Lower leg skin (tissue), 4 donors: ENCODE data around the gene MT1G. TPM values are rescaled to one million over a fixed set of nuclear protein-coding genes. Genes with fewer than 3 reads are reported as not detected.
"Not testable (repeated sequence)": the region's sequence is repeated elsewhere in the genome, so short reads cannot be mapped to it uniquely, and the experiment has no call there.

ENCODE experiments used
- DNase-seq, 2 donors: peaks; one replicate each; pipeline ENCODE4 v3.0.0-alpha.2; 2019; ENCODE audit warnings: low spot score in 2 of 2
- H3K4me3 ChIP-seq: fragments of 200-600 bp; sonication (generic); 2 replicates; pipeline ENCODE4 v1.5.1; 2017; ENCODE audit warnings: mild to moderate bottlenecking, low read depth; ENCODE audit not compliant: poor library complexity, severe bottlenecking
- CTCF ChIP-seq, 3 donors: fragments of 450-650 bp; IDR thresholded peaks; one replicate each; pipeline ENCODE4 v1.5.1; 2016; ENCODE audit warnings: antibody characterized with exemption in 3 of 3, mild to moderate bottlenecking in 3 of 3, moderate library complexity in 2 of 3
- POLR2A ChIP-seq, 2 donors: fragments of 450-650 bp; IDR thresholded peaks; one replicate each; pipeline ENCODE4 v1.6.1; 2016 to 2017; ENCODE audit warnings: antibody characterized with exemption in 2 of 2, mild to moderate bottlenecking in 1 of 2, moderate library complexity in 1 of 2
- WGBS, 2 donors: methylation state at CpG; one replicate each; pipeline ENCODE4 v1.1.5; 2018; 5-methylcytosine and 5-hydroxymethylcytosine counted together
- intact Hi-C: fragments of 100-400 bp; cut with DNase I; formaldehyde crosslinking; loops from one replicate; pipeline ENCODE4 v1.15.0; 2023; ENCODE audit warnings: low total_unique reads
- total RNA-seq, 4 donors: library from RNA; depleted of rRNA; stranded (reverse); fragments of >200 nt; gene quantifications; one replicate each; pipeline ENCODE4 v1.1.0, GENCODE V29; 2016

MT1G gene
- total RNA-seq, 4 donors from 2014 or later = 5.6 to 46.4 (median 37.8) TPM; not detected in 1

DNA sequence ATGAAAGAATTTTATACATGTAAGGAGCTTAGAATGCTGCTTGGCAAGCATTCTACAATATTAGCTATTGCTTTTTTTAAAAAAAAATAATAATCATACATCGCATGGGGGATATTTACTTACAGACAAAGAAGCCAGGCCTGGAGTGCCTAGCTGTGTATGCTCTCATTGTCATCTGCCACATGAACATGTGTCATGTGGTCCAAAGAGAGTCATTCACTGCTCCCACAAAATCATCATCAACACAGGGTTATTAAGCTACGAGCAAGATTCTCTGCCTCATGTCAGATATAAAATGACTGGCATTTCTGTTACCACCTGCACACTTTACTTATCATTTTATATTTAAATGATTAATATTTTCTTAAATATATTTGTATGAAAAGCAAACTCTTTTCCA, 44.2 kb downstream of the MT1G start:
- no peak overlapping the region for H3K4me3 ChIP-seq
- TF ChIP-seq CTCF (IDR thresholded peaks at IDR 0.05) = no peak
- TF ChIP-seq POLR2A (IDR thresholded peaks at IDR 0.05) = no peak
- intact Hi-C loops = no loop called here
- WGBS, 2 donors = 91 to 93% methylated on average over 2 of the region's 2 CpGs
- no peak for DNase-seq

DNA sequence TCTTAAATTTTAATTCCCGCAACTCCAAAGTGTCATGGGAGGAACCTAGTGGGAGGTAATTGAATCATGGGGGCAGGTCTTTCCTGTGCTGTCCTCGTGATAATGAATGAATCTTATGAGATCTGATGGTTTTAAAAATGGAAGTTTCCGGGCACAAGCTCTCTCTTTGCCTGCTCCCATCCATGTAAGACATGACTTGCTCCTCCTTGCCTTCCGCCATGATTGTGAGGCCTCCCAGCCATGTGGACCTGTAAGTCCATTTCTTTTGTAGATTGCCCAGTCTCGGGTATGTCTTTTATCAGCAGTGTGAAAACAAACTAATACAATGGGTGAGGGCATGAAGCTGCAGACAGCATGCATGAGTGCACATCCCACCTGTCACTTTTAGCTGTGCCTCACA, 44.7 kb downstream of the MT1G start:
- intact Hi-C loops, H3K4me3 ChIP-seq, DNase-seq: not testable (repeated sequence)
- WGBS, 2 donors = 95 to 96% methylated on average over 5 of the region's 5 CpGs

- H3K4me3 ChIP-seq, DNase-seq, intact Hi-C loops: not testable (repeated sequence)
- WGBS, 2 donors = 84 to 86% methylated on average over 4 of the region's 4 CpGs
Observed at GRCh38 chr16:56621665-56622445, 46.0 kb downstream of the MT1G start.

DNA sequence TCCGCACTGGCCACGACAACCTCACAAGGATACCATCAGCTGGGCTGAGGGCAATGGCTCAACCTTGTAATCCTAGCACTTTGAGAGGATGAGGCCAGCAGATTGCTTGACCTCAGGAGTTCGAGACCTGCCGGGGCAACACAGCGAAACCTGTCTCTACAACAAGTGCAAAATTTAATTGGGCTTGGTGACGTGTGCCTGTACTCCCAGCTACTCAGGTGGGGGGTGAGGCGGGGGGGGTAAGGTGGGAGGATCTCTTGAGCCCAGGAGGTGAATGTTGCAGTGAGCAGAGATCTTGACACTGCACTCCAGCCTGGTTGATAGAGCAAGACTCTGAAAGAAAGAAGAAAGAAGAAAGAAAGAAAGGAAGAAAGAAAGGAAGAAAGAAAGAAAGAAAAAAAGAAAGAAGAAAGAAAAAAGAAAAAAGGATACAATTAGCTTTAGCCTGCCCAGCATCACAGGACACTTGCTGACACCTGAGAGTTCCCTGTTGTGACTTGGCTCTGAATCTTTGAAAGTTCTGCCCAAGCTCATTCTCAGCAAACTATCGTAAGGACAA, 47.4 kb downstream of the MT1G start:
- intact Hi-C loops = no loop called here
- TF ChIP-seq CTCF (IDR thresholded peaks at IDR 0.05) (no peak), POLR2A (IDR thresholded peaks at IDR 0.05) (no peak)
- WGBS, 2 donors = 88 to 93% methylated on average over 7 to 8 of the region's 8 CpGs
- no peak overlapping the region for H3K4me3 ChIP-seq
- DNase-seq = no peak

GRCh38 chr16:56618138-56618537, 49.7 kb downstream of the MT1G start:
- intact Hi-C loops = no loop called here
- no peak overlapping the region for H3K4me3 ChIP-seq
- DNase-seq = no peak
- TF ChIP-seq POLR2A (IDR thresholded peaks at IDR 0.05) (no peak), CTCF (IDR thresholded peaks at IDR 0.05) (no peak)
- WGBS, 2 donors = 80 to 85% methylated on average over 6 of the region's 6 CpGs

GRCh38 chr16:56617212-56618085, 50.4 kb downstream of the MT1G start:
- WGBS, 2 donors = 8 to 10% methylated on average over 12 to 33 of the region's 41 CpGs
- no peak for TF ChIP-seq POLR2A (IDR thresholded peaks at IDR 0.05)
- no peak for TF ChIP-seq CTCF (IDR thresholded peaks at IDR 0.05)
- intact Hi-C loops = no loop called here
- DNase-seq = peak; percentile 67 to 94
- no peak overlapping the region for H3K4me3 ChIP-seq

Other genes with a start within 250 kb of the MT1G start
- gene AMFR, start 242.5 kb downstream of the MT1G start, total RNA-seq = 100 to 1,000 TPM in 3 of 4 donors, 10 to 100 TPM in 1; 77.3 to 149 (median 124) TPM
- 10 to 100 TPM; 39.9 to 98.6 (median 46.1) TPM for gene NUDT21, start 216.7 kb downstream of the MT1G start, total RNA-seq
- 10 to 100 TPM; 17.0 to 42.2 (median 34.6) TPM for gene OGFOD1, start 216.5 kb downstream of the MT1G start, total RNA-seq
- gene BBS2, start 148.0 kb downstream of the MT1G start, total RNA-seq = 100 to 1,000 TPM in 2 of 4 donors, 10 to 100 TPM in 2; 76.6 to 106 (median 92.4) TPM
- gene MT4, start 103.0 kb downstream of the MT1G start, total RNA-seq = 1,000 to 10,000 TPM in 1 of 4 donors, 100 to 1,000 TPM in 1, 10 to 100 TPM in 1, not detected in 1; 46.1 to 1,445 (median 937) TPM
- gene MT3, start 78.5 kb downstream of the MT1G start, total RNA-seq = 1 to 10 TPM in 1 of 4 donors, not detected in 3; 1.2 TPM
- gene MT2A, start 59.5 kb downstream of the MT1G start, total RNA-seq = 100 to 1,000 TPM in 3 of 4 donors, 10 to 100 TPM in 1; 35.8 to 190 (median 135) TPM
- gene MT1E, start 42.3 kb downstream of the MT1G start, total RNA-seq = 100 to 1,000 TPM; 140 to 437 (median 224) TPM
- gene MT1M, start 35.4 kb downstream of the MT1G start, total RNA-seq = 10 to 100 TPM; 14.1 to 29.7 (median 17.1) TPM
- gene MT1A, start 29.4 kb downstream of the MT1G start, total RNA-seq = 10 to 100 TPM in 2 of 4 donors, 1 to 10 TPM in 2; 3.7 to 23.3 (median 11.2) TPM
- gene MT1B, start 16.2 kb downstream of the MT1G start, total RNA-seq = not detected
- gene MT1F, start 10.1 kb downstream of the MT1G start, total RNA-seq = 10 to 100 TPM in 2 of 4 donors, 1 to 10 TPM in 2; 2.1 to 17.2 (median 8.3) TPM
- gene MT1H, start 1.7 kb upstream of the MT1G start, total RNA-seq = 1 to 10 TPM in 2 of 4 donors, not detected in 2; 1.2 to 3.9 TPM
- gene MT1X, start 14.4 kb upstream of the MT1G start, total RNA-seq = 1,000 to 10,000 TPM; 1,041 to 3,584 (median 2,610) TPM
- 10 to 100 TPM; 21.0 to 40.6 (median 31.2) TPM for gene NUP93, start 62.1 kb upstream of the MT1G start, total RNA-seq
- not detected for gene SLC12A3, start 197.1 kb upstream of the MT1G start, total RNA-seq